GM12875 (cell line): ENCODE results near the gene SOX6.

Experiments
- H3K4me3 ChIP-seq: one replicate; pipeline ENCODE4 v1.5.1; 2011; ENCODE audit warnings: low read depth, low read length, control low read depth
- TF ChIP-seq, protein P1 (sequence below): IDR thresholded peaks from 2 replicates; pipeline ENCODE4 v1.5.1; 2011; ENCODE audit warnings: low read depth, mild to moderate bottlenecking, control low read depth, inconsistent platforms, low read length, moderate library complexity, borderline replicate concordance; ENCODE audit not compliant: insufficient read depth

Gene SOX6

DNA sequence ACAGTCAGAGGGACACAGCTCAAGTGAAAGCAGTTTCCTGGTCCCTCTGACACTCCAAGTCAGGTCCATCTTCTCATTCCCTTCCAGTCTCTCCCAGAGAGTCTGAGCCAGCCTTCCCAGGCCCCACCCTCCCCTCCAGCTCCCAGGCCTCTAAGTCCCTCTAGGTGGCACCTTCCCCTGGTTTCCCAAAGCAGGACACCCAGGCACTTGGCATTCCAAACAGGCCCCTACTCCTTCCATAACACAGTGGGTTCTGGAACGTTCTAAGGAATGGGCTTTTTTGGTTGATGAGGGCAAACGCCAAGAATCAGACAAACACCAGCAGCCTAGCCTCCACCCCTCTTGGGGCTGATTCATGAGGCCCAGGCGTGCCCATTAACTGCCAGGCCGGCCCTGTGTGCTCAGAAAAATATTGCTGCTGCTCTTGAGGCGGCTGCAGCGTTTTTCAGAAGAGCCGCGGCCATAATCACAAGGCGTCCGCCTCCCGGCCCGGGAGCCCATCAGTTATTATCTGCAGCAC is 418.7 kb downstream of the SOX6 start:
- H3K4me3 ChIP-seq = no peak overlapping the region
- TF ChIP-seq, protein P1, sequence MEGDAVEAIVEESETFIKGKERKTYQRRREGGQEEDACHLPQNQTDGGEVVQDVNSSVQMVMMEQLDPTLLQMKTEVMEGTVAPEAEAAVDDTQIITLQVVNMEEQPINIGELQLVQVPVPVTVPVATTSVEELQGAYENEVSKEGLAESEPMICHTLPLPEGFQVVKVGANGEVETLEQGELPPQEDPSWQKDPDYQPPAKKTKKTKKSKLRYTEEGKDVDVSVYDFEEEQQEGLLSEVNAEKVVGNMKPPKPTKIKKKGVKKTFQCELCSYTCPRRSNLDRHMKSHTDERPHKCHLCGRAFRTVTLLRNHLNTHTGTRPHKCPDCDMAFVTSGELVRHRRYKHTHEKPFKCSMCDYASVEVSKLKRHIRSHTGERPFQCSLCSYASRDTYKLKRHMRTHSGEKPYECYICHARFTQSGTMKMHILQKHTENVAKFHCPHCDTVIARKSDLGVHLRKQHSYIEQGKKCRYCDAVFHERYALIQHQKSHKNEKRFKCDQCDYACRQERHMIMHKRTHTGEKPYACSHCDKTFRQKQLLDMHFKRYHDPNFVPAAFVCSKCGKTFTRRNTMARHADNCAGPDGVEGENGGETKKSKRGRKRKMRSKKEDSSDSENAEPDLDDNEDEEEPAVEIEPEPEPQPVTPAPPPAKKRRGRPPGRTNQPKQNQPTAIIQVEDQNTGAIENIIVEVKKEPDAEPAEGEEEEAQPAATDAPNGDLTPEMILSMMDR = no peak

DNA sequence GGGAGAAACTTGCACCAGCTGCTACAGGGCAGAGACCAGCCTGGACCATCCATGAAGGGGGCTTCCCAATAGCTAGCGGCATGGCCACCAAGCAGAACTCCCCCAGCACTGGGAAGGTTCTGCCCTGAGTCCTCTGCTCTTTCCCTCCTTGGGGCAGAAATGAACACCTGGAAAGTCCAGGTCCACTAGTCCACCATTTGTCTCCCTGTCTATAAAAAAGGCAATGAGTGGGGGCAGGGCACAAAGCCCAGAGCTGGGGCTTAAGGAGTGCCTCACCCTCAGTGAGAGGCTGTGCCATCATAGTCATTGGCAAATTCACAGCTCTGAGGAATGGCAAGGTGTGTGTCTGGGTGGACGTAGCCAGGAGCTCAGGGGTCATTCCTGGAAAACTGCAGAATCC is 420.3 kb downstream of the SOX6 start:
- TF ChIP-seq, protein P1 = no peak
- no peak overlapping the region for H3K4me3 ChIP-seq

GRCh38 chr11:15935373-15935772 is 421.0 kb downstream of the SOX6 start:
- H3K4me3 ChIP-seq = no peak overlapping the region
- TF ChIP-seq, protein P1 = no peak

DNA sequence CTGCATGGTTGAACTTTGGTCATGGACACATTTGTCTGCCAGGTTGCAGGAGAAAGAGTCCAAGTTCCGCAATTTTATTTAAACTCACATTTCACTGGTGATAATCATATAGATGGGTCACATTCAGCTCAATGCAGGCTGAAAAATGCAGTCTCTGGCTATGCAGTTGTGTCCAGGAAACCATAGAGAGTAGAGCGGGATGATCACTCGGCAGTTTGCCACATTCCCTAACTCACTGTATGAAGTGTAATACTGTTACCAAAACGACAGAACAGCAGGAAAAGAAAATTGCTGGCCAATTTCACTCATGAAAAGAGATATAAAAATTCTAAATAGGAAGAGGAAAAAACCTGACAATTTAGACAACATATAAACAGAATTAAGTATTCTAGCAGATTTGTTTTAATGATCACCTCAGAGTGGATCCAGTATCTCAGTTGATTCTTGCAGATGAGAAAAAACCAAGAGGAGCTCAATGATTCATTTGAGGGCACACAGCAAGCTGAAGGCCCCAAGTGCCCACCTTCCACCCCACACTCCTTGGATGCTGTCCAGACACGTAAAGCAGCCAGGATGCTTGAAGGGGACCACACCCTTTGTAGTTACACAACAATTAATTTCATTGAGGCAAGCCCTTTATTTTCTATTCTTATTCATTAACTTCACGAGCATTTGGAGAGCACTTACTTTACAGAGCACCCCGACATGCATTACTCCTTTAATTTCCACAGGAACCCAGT is 422.3 kb downstream of the SOX6 start:
- no peak overlapping the region for H3K4me3 ChIP-seq
- TF ChIP-seq, protein P1 = no peak

- H3K4me3 ChIP-seq = no peak overlapping the region
- TF ChIP-seq, protein P1 = no peak
These were observed 423.9 kb downstream of the SOX6 start for GRCh38 chr11:15932417-15932816.

- TF ChIP-seq, protein P1 = no peak
- no peak overlapping the region for H3K4me3 ChIP-seq
These were observed 424.8 kb downstream of the SOX6 start for GRCh38 chr11:15931497-15931896.

DNA sequence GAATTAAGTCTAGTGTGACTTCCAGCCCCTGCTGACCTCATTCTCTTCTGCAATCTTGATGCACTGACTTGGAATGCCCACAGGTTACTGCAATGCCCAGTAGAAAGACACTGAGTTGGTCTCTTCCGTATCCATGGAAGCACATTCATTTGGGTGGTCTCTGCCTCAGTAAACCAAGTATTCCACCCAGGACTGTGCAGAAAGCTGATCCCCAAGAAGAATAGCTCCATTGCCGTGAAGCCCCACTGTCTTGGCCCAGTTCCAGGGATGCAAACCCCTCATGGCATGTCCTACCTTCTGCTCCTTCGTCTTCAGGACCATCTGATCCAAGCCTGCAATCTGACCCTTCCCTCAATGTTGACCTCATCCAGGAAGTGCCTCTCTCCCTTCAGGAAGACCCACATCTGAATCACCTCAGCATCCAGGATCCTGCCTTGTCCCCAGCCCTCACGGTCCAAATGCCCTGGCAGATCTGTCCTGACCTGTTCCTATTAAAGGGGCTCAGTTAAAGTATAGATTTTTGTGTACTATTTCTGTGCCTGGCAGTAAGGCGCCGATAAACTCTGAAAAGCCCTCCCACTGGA is 425.8 kb downstream of the SOX6 start:
- H3K4me3 ChIP-seq = no peak overlapping the region
- TF ChIP-seq, protein P1 = no peak
